HG03439 (cell line): ENCODE data around the gene HPCAL4.

Experiments used
- ATAC-seq: cut with Tn5 transposase; IDR thresholded peaks from one replicate; pipeline ENCODE4 v1.9.1; 2021; ENCODE audit warnings: mild to moderate bottlenecking, moderate library complexity; ENCODE audit not compliant: unreplicated experiment

The HPCAL4 gene

GRCh38 chr1:39691383-39692151, at the start of gene HPCAL4:
HPCAL4 (minus strand) TSS chr1:39691433; CDS start chr1:39684603, 6,830 bp downstream.
- peak; percentile 70 for ATAC-seq

- ATAC-seq = peak; percentile 78
Observed at GRCh38 chr1:39738622-39739366, 47.6 kb upstream of the HPCAL4 start, which contains the start of gene PPIE. PPIE (plus strand) TSS chr1:39738882; CDS start chr1:39738901, 19 bp downstream.

GRCh38 chr1:39737546-39738169, 46.4 kb upstream of the HPCAL4 start:
- ATAC-seq = no peak

- no peak for ATAC-seq
Observed at GRCh38 chr1:39735731-39736130, 44.5 kb upstream of the HPCAL4 start.

GRCh38 chr1:39733161-39733560, 41.9 kb upstream of the HPCAL4 start:
- ATAC-seq = no peak

- no peak for ATAC-seq
Observed at GRCh38 chr1:39732730-39733129, 41.5 kb upstream of the HPCAL4 start.

GRCh38 chr1:39729842-39730241, 38.6 kb upstream of the HPCAL4 start:
- ATAC-seq = no peak

- no peak for ATAC-seq
Observed at GRCh38 chr1:39729030-39729429, 37.8 kb upstream of the HPCAL4 start.

- no peak for ATAC-seq
Observed at GRCh38 chr1:39727932-39728317, 36.7 kb upstream of the HPCAL4 start.

- ATAC-seq = no peak
Observed at GRCh38 chr1:39727221-39727931, 36.1 kb upstream of the HPCAL4 start.

GRCh38 chr1:39726600-39726999, 35.4 kb upstream of the HPCAL4 start:
- ATAC-seq = no peak

- ATAC-seq = no peak
Observed at GRCh38 chr1:39722495-39722894, 31.3 kb upstream of the HPCAL4 start.

- no peak for ATAC-seq
Observed at GRCh38 chr1:39721664-39722063, 30.4 kb upstream of the HPCAL4 start.

GRCh38 chr1:39720094-39720999, 29.1 kb upstream of the HPCAL4 start:
- no peak for ATAC-seq

GRCh38 chr1:39717809-39718208, 26.6 kb upstream of the HPCAL4 start:
- no peak for ATAC-seq

- no peak for ATAC-seq
Observed at GRCh38 chr1:39713557-39713956, 22.3 kb upstream of the HPCAL4 start.

- ATAC-seq = no peak
Observed at GRCh38 chr1:39711966-39712340, 20.7 kb upstream of the HPCAL4 start.

- no peak for ATAC-seq
Observed at GRCh38 chr1:39711104-39711965, 20.1 kb upstream of the HPCAL4 start.

GRCh38 chr1:39707506-39707905, 16.3 kb upstream of the HPCAL4 start:
- no peak for ATAC-seq
